Motor neuron (in vitro differentiated cells): ENCODE data around the gene PHF20. TPM values are rescaled to one million over a fixed set of nuclear protein-coding genes. Genes with fewer than 3 reads are reported as not detected.

Experiments used
- ATAC-seq, 8 experiments: fragments of 200-7000 bp; cut with Tn5 transposase; replicated peaks in 6 of 8; 2 replicates each; pipeline ENCODE4 v1.8.0; 2021; ENCODE audit warnings: mild to moderate bottlenecking in 8 of 8, moderate library complexity in 8 of 8
- H3K27ac ChIP-seq, 2 donors: fragments of 250-450 bp; sonication (Bioruptor Pico); 2 replicates each; pipeline ENCODE4 v1.9.0; 2021; ENCODE audit warnings: antibody characterized with exemption in 2 of 2, mild to moderate bottlenecking in 2 of 2, moderate library complexity in 1 of 2
- H3K4me1 ChIP-seq, 2 donors: fragments of 250-450 bp; sonication (Bioruptor Pico); replicated peaks in 1 of 2; 2 replicates each; pipeline ENCODE4 v1.6.1; 2021; ENCODE audit warnings: antibody characterized with exemption in 2 of 2, mild to moderate bottlenecking in 2 of 2, moderate library complexity in 1 of 2
- H3K4me3 ChIP-seq, 5 donors: fragments of 250-450 bp; sonication (Bioruptor Pico); 2 replicates each; pipeline ENCODE4 v1.9.0; 2021; ENCODE audit warnings: antibody characterized with exemption in 5 of 5, mild to moderate bottlenecking in 5 of 5, moderate library complexity in 4 of 5
- WGBS, 10 experiments: fragments of 450-650 bp; shearing (Covaris generic); methylation state at CpG; one replicate each; pipeline ENCODE4 v1.0.0; 2022; 5-methylcytosine and 5-hydroxymethylcytosine counted together
- in situ Hi-C, 9 experiments: fragments of 400-800 bp; cut with MboI; loops; one replicate each; pipeline ENCODE4 v1.15.0; 2021; ENCODE audit warnings: low sequenced_read_pairs in 9 of 9, low pct_unique_long_range_greater_than_20kb in 2 of 9; ENCODE audit not compliant: unreplicated experiment in 9 of 9
- total RNA-seq, 8 experiments: library from RNA; unstranded; fragments of 300-600 nt; gene quantifications; 2 replicates each; pipeline versions ENCODE4 v1.2.3 to v1.2.4, GENCODE V29; 2022

Gene PHF20
- total RNA-seq, 8 experiments from 2014 or later = 15.4 to 53.7 (median 31.5) TPM

DNA sequence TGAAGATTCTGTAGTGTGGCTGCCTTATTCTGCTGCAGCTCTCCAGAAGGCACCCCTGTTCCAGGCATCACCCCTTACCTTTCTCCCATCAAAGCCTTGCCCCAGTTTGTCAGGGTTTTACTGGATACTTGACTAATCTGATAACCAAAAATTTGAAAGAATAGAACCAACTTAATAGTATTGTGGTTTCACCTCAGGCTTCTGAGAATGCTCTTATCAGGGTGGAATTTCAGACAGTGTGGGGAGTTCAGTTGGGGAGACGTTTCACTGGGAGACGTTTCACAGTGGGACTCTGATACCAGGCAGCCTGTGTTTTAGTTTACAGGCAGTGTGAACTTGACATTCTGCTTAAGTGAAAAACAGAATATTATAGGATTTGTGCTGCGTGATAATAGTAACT is 132.0 kb downstream of the PHF20 start:
- Histone ChIP-seq H3K4me1 (peaks cover 0 to 7% of the 10 kb centered on the region in 2 donors), H3K4me3 (no peak overlapping the region), H3K27ac (no peak overlapping the region)
- ATAC-seq = no peak
- WGBS, 10 experiments = 79 to 100% (median 100%) methylated on average over 1 to 3 of the region's 3 CpGs; no CpG with 5 or more reads in 3 of the 10 experiments
- in situ Hi-C loops = no loop called here

DNA sequence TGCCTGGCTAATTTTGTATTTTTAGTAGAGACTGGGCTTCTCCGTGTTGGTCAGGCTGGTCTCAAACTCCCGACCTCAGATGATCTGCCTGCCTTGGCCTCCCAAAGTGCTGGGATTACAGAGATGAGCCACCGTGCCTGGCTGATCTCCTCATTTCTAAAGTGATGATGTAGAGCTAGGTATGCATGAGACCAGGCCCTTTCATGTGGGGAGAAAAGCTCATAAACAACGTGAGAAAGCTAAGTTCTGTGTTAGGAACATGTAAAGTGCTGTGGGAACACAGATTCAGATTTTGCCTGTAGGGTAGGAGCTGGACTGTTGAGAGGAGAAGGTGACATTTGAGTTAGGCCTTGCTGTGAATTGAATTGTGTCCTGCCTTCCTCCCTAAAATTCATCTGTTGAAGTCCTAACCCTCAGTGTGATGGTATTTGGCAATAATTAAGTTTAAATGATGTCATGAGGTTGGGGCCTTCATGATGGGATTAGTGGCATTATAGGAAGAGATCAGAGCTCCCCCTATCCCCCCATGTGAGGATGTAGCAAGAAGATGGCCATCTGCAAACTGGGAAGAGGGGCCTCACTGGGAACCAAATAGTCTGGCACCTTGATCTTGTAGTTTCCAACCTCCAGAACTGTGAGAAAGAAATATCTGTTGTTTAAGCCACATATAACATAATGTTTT is 133.3 kb downstream of the PHF20 start:
- no peak for ATAC-seq
- Histone ChIP-seq H3K4me1 (peaks cover 0 to 7% of the 10 kb centered on the region in 2 donors), H3K27ac (no peak overlapping the region), H3K4me3 (no peak overlapping the region)
- 33 to 100% (median 86%) methylated on average over 1 to 3 of the region's 4 CpGs; no CpG with 5 or more reads in 3 of the 10 experiments for WGBS, 10 experiments
- in situ Hi-C loops = no loop called here

DNA sequence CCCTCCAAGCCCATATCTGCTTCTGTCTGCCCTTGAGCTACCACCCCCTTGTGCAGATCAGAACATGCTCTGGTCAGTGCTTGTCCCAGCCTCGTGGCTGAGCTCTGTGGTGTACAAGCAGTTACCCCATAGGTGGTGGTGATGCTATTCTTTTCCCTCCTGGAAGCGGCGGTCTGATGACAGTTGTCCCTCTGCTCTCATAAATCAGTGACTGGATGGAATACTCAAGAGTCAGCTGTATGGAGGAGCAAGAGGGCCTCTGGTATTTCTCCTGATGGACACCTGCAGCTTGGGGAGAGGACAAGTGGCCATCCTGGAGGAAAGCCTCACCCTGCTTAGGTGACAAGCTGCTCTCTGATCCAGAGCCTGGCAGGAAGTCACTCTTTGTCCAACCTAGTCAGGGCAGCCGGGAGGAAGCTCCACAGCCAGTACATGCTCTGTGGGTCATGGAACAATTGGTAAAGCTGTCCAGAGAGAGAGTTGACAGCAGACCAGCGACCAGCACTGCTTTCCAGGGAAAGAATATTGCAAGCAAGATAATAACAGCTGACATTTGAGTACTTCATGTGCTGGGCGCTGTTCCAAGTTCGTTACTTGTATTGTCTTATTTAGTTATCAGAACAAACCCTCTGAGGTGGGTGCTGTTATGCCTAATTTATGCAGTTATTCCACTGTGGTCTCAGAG is 135.3 kb downstream of the PHF20 start:
- H3K27ac ChIP-seq = no peak overlapping the region
- WGBS, 10 experiments = 43 to 100% (median 93%) methylated on average over 1 to 7 of the region's 7 CpGs; no CpG with 5 or more reads in 3 of the 10 experiments
- in situ Hi-C loops = no loop called here
- H3K4me3 ChIP-seq = no peak overlapping the region
- ATAC-seq = peak in 1 of 8 experiments; percentile 53
- peaks cover 0 to 3% of the 10 kb centered on the region in 2 donors for H3K4me1 ChIP-seq

DNA sequence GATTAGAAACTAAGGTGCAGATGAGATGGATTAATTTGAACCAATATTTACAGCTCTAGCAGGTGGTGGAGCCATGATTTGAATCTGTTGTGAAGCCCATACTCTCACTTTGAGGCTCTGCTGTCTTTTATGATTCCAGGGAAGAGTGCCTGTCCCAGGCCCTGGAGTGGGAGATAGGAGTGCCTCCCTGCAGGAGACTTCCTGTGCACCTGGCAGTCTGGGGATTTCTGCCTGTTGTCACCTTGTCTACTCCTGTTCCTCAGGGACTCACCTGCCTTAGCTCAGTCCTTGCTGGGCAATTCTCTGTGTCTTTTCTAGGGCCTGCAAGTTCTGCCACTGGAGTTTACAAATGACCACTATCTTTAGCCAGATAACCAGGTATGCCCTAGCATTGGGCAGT is 136.2 kb downstream of the PHF20 start:
- in situ Hi-C loops = no loop called here
- Histone ChIP-seq H3K4me3 (no peak overlapping the region), H3K4me1 (no peaks in the 10 kb centered on the region), H3K27ac (no peak overlapping the region)
- no peak for ATAC-seq

DNA sequence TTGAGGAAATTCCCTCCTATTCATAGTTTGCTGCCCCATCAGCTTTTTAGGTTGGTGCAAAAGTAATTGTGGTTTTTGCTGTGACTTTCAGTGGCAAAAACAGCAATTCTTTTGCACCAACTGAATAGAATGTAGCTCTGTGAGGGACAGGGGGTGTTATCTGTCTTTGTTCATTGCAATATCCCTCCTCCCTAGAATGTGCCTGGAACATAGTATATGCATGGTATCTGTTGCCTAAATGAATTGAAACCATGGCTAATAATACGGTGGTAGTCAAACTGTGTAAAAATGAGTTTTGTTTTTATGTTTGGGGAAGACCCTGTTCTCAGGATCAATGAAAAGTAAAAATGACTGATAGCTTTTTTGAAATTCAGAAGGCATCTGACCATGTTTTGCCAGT is 137.4 kb downstream of the PHF20 start:
- ATAC-seq = no peak
- in situ Hi-C loops = no loop called here
- no peak overlapping the region for H3K27ac ChIP-seq
- WGBS, 10 experiments = 85 to 100% (median 100%) methylated on average over 1 of the region's 1 CpG; no CpG with 5 or more reads in 3 of the 10 experiments
- no peaks in the 10 kb centered on the region for H3K4me1 ChIP-seq
- H3K4me3 ChIP-seq = no peak overlapping the region

DNA sequence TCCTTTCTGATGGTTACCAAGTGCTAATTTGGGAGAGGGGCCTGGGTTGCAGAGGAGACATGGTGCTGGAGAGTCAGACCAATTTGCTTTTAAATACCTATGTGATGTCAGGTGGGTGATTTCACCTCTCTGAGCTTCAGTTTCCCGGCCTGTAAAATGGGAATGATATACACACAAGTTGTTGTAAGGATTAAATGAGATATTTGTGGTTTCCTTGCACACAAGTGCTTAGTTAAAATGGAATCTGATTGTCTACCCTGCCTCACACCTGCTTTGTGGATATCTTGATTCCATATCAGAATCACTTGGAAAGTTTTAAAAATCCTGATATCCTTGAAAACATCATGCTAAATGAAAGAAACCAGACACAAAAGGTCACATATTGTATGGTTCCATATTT is 138.0 kb downstream of the PHF20 start:
- Histone ChIP-seq H3K4me3 (no peak overlapping the region), H3K4me1 (no peaks in the 10 kb centered on the region), H3K27ac (no peak overlapping the region)
- 63 to 100% (median 100%) methylated on average over 1 of the region's 1 CpG; no CpG with 5 or more reads in 2 of the 10 experiments for WGBS, 10 experiments
- in situ Hi-C loops = no loop called here
- ATAC-seq = no peak

DNA sequence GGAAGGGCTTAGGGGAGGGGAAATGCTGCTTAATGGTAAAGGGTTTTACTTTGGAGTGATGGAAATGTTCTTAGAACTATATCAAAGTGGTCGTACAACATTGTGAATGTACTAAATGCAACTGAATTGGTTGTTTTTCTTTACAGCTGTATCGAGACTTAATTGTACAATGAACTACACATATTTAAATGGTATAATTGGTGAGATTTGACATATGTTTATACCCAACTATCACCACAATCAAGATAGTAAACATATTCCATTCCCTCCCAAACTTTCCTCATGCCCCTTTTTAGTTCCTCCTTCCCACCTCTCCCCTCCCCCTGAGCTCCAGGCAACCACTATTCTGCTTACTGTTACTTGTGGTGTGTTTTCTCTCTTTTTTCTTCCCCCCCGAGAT is 138.4 kb downstream of the PHF20 start:
- H3K27ac ChIP-seq = no peak overlapping the region
- H3K4me3 ChIP-seq = no peak overlapping the region
- in situ Hi-C loops = no loop called here
- H3K4me1 ChIP-seq = no peaks in the 10 kb centered on the region
- WGBS, 10 experiments = 52 to 100% (median 83%) methylated on average over 1 to 3 of the region's 3 CpGs; no CpG with 5 or more reads in 3 of the 10 experiments
- ATAC-seq = no peak

DNA sequence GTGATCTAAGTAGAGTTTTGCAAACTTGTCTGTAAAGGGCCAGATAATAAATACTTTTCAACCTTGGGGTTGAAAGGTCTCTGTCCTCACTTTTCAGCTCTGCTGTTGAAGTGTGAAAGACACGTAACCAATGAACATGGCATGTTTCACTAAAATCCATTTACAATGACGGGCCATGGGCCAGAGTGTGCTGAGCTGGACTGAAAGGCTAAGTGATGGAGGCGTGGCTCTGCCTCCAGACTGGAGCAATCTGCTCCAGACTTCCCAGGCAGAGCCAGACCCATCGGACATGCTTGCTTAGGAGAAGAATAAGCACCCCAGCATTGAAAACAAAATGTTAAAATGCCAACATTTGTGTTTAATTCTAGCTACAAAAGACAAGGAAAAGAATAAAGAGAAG is 141.1 kb downstream of the PHF20 start:
- WGBS, 10 experiments = 27 to 88% (median 79%) methylated on average over 1 to 4 of the region's 4 CpGs; no CpG with 5 or more reads in 1 of the 10 experiments
- H3K27ac ChIP-seq = no peak overlapping the region
- in situ Hi-C loops = no loop called here
- ATAC-seq = peak in 4 of 8 experiments; percentile 18 to 64 (median 42)
- H3K4me3 ChIP-seq = no peak overlapping the region
- no peaks in the 10 kb centered on the region for H3K4me1 ChIP-seq

DNA sequence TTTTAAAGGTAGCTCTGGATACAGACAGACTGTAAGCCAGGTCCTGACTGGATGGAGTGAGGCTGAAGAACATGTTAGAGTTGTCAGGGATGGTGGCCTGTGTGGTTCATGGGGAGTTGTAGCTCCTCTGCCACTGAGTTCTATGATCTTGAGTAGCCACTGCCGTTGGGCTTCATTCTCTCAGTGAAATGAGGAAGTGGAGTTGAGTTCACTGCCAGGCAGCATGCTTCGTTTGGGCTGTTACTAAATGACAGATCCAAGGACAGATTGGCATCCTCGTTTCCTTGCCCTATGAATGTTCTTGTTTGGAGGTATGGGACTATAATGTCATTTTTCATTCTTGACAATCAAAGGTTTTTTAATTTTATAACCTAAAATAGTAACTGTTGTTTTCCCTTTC is 145.3 kb downstream of the PHF20 start:
- H3K4me3 ChIP-seq = no peak overlapping the region
- H3K4me1 ChIP-seq = no peaks in the 10 kb centered on the region
- no peak overlapping the region for H3K27ac ChIP-seq
- 71 to 100% (median 90%) methylated on average over 2 to 3 of the region's 3 CpGs; no CpG with 5 or more reads in 5 of the 10 experiments for WGBS, 10 experiments
- ATAC-seq = no peak
- in situ Hi-C loops = no loop called here

DNA sequence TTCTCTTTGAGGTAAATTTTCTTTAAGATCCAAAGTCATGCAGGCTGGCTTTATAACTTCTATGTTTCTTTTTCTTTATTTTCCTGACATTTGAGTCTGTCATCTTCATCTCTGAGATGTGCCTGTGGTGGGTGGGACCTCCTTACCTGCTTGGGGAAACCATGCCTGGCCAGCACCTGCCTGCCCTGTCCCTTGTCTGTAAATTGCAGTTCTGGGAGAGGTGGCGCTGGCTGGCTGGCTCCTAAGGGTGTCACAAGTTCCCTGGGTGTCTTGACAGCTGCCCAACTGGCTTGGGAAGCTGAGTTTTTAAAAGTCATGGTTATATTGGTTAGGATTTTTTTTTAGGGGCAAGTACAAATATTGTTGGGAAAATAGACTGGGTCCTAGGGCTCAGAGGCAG is 146.2 kb downstream of the PHF20 start:
- H3K4me3 ChIP-seq = no peak overlapping the region
- ATAC-seq = no peak
- H3K27ac ChIP-seq = no peak overlapping the region
- in situ Hi-C loops = no loop called here
- no peaks in the 10 kb centered on the region for H3K4me1 ChIP-seq
- 80 to 100% (median 100%) methylated on average over 1 of the region's 1 CpG; no CpG with 5 or more reads in 7 of the 10 experiments for WGBS, 10 experiments

DNA sequence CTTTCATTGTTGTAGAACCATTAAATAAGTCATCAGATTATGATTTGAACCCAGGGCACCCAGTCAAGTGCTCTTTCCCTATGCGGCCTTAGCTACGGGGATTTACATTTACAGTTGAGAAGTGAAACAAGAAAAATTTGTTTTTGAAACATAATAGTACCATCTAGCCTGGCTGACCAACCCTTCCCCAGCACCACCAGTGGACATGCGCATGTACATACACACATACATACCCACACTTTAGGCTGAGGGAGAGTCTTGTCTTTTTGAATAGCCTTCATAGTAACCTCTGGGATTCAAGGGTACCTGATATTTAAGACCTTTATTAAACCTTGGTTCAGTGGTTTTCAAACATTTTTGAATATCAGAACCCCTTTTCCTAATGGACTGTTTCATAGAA is 148.7 kb downstream of the PHF20 start:
- WGBS, 10 experiments = 73 to 100% (median 93%) methylated on average over 1 to 3 of the region's 3 CpGs; no CpG with 5 or more reads in 2 of the 10 experiments

DNA sequence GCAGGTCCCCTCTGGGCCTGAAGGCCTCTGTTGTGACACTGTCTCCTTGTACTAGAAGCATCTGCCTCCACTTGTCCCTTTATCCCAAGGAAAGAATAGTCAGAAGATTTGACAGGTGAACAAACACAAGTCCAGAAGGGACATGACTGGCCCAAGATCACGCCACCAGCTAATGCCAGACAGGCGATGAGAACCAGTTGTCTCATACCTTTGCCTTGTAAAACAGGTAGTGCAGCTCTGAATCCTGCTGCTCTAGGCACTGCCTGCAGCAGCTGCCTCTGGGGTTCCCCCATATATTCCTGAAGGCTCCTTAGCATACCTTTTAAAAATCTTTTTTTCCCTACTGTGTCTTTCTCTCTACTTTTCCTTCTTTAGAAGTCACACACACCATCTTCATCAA is 157.5 kb downstream of the PHF20 start:
- in situ Hi-C loops = no loop called here
- Histone ChIP-seq H3K27ac (no peak overlapping the region), H3K4me3 (no peak overlapping the region), H3K4me1 (no peaks in the 10 kb centered on the region)
- 83 to 100% (median 100%) methylated on average over 1 to 2 of the region's 2 CpGs; no CpG with 5 or more reads in 3 of the 10 experiments for WGBS, 10 experiments
- no peak for ATAC-seq

More for the DNA sequence above, 148.7 kb downstream of the PHF20 start:
- Histone ChIP-seq H3K4me3 (no peak overlapping the region), H3K4me1 (no peaks in the 10 kb centered on the region), H3K27ac (no peak overlapping the region)
- in situ Hi-C loops = no loop called here
- peak in 3 of 8 experiments; percentile 43 to 83 (median 69) for ATAC-seq

DNA sequence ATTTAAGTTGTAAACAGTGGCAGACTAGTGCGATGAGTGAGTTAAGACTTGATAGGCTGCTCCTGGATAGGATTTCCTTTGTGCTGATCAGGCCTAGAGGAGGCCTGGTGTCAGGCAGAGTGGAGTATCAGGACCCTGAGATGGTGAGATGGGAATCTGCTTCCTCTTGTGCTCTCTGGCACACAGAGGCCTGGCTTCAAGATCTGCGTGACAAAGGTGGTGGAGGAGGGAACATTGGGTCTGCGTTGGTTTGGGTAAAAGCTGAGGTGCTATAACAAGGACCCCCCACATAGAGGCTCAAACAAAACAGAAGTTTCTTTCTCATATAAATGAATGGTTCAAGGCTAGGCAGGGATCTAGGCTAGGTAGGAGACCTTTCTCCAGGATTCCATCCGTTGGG is 162.2 kb downstream of the PHF20 start:
- no peak overlapping the region for H3K27ac ChIP-seq
- no peak overlapping the region for H3K4me3 ChIP-seq
- peaks cover 4 to 7% of the 10 kb centered on the region in 2 donors for H3K4me1 ChIP-seq
- WGBS, 10 experiments = 57 to 100% (median 92%) methylated on average over 1 to 3 of the region's 4 CpGs; no CpG with 5 or more reads in 3 of the 10 experiments
- ATAC-seq = no peak
- in situ Hi-C loops = no loop called here
